ENCODE results near the gene DNTTIP2.
"Not testable (repeated sequence)": the region's sequence is repeated elsewhere in the genome, so short reads cannot be mapped to it uniquely, and the experiment has no call there.

DNTTIP2 gene

GRCh38 chr1:93840956-93841482 lies 38.0 kb downstream of the DNTTIP2 start:
- no peak for DNase-seq

GRCh38 chr1:93839753-93840152 lies 39.3 kb downstream of the DNTTIP2 start:
- no peak for DNase-seq

- no peak for DNase-seq
Observed at GRCh38 chr1:93839307-93839706, 39.7 kb downstream of the DNTTIP2 start.

GRCh38 chr1:93837961-93838360 lies 41.0 kb downstream of the DNTTIP2 start:
- DNase-seq: no peak

- DNase-seq: not testable (repeated sequence)
Observed at GRCh38 chr1:93833293-93833692, 45.7 kb downstream of the DNTTIP2 start.

GRCh38 chr1:93829061-93829460 lies 49.9 kb downstream of the DNTTIP2 start:
- DNase-seq: no peak

GRCh38 chr1:93828367-93828755 lies 50.6 kb downstream of the DNTTIP2 start:
- no peak for DNase-seq

GRCh38 chr1:93827633-93828366 lies 51.2 kb downstream of the DNTTIP2 start:
- DNase-seq: no peak

- no peak for DNase-seq
Observed at GRCh38 chr1:93827128-93827527, 51.9 kb downstream of the DNTTIP2 start.

- no peak for DNase-seq
Observed at GRCh38 chr1:93824834-93825233, 54.2 kb downstream of the DNTTIP2 start.

GRCh38 chr1:93822730-93823425 lies 56.1 kb downstream of the DNTTIP2 start:
- DNase-seq: peak; percentile 27 to 35

GRCh38 chr1:93821423-93822144 lies 57.4 kb downstream of the DNTTIP2 start:
- DNase-seq: no peak

- no peak for DNase-seq
Observed at GRCh38 chr1:93820554-93821422, 58.2 kb downstream of the DNTTIP2 start.

GRCh38 chr1:93818570-93818959 lies 60.4 kb downstream of the DNTTIP2 start:
- no peak for DNase-seq

- DNase-seq: peak; percentile 36 to 54
Observed at GRCh38 chr1:93817819-93818569, 61.0 kb downstream of the DNTTIP2 start.

- no peak for DNase-seq
Observed at GRCh38 chr1:93816970-93817678, 61.9 kb downstream of the DNTTIP2 start.

All from activated T-cell treated with anti-CD3 and anti-CD28 coated beads, Interleukin-2, amount 50 U/mL, for 48 hours (primary cell).